MM.1S (cell line): Measurements from ENCODE around the gene ZCCHC7.

Experiments used
- DNase-seq: peaks from one replicate; pipeline ENCODE4 v3.0.0-alpha.2; 2015
- H2AFZ ChIP-seq: fragments of 300-600 bp; sonication (generic); 2 replicates; pipeline ENCODE4 v1.6.0; 2016; ENCODE audit warnings: antibody characterized with exemption, low read length
- H3F3A ChIP-seq: fragments of 300-600 bp; sonication (generic); 2 replicates; pipeline ENCODE4 v1.6.1; 2016; ENCODE audit warnings: mild to moderate bottlenecking, antibody characterized with exemption, low read length, moderate library complexity, mixed read lengths; ENCODE audit not compliant: insufficient read depth
- H3K27ac ChIP-seq: fragments of 300-600 bp; sonication (generic); 2 replicates; pipeline ENCODE4 v1.5.1; 2016; ENCODE audit warnings: mild to moderate bottlenecking, low read length
- H3K27me3 ChIP-seq: fragments of 300-600 bp; sonication (generic); replicated peaks from 2 replicates; pipeline ENCODE4 v1.6.0; 2016; ENCODE audit warnings: low read length; ENCODE audit not compliant: insufficient read depth
- H3K36me3 ChIP-seq: fragments of 300-600 bp; sonication (generic); replicated peaks from 2 replicates; pipeline ENCODE4 v1.6.1; 2016; ENCODE audit warnings: mild to moderate bottlenecking, low read length, mixed read lengths; ENCODE audit not compliant: insufficient read depth
- H3K4me1 ChIP-seq: fragments of 300-600 bp; sonication (generic); 2 replicates; pipeline ENCODE4 v1.6.1; 2016; ENCODE audit warnings: low read length, mixed read lengths
- H3K4me2 ChIP-seq: fragments of 300-600 bp; sonication (generic); 2 replicates; pipeline ENCODE4 v1.6.0; 2016; ENCODE audit warnings: low read depth, low read length
- H3K4me3 ChIP-seq: fragments of 300-600 bp; sonication (generic); 2 replicates; pipeline ENCODE4 v1.5.1; 2016; ENCODE audit warnings: low read length, mixed read lengths
- H3K79me2 ChIP-seq: fragments of 300-600 bp; sonication (generic); 2 replicates; pipeline ENCODE4 v1.6.1; 2016; ENCODE audit warnings: mixed run types, low read length, mixed read lengths
- H3K9ac ChIP-seq: fragments of 300-600 bp; sonication (generic); 2 replicates; pipeline ENCODE4 v1.6.1; 2016; ENCODE audit warnings: low read length, mixed read lengths
- H3K9me2 ChIP-seq: fragments of 300-600 bp; sonication (generic); replicated peaks from 2 replicates; pipeline ENCODE4 v1.6.1; 2016; ENCODE audit warnings: mild to moderate bottlenecking, low read length, mixed read lengths; ENCODE audit not compliant: insufficient read depth
- H3K9me3 ChIP-seq: fragments of 300-600 bp; sonication (generic); replicated peaks from 2 replicates; pipeline ENCODE4 v1.6.1; 2016; ENCODE audit warnings: mild to moderate bottlenecking, low read length, mixed read lengths; ENCODE audit not compliant: insufficient read depth
- H4K20me1 ChIP-seq: fragments of 300-600 bp; sonication (generic); 2 replicates; pipeline ENCODE4 v1.6.1; 2016; ENCODE audit warnings: mild to moderate bottlenecking, low read length, moderate library complexity, mixed read lengths; ENCODE audit not compliant: insufficient read depth
- EZH2 ChIP-seq: fragments of 300-600 bp; sonication (generic); optimal IDR thresholded peaks from 2 replicates; pipeline ENCODE3; 2017; ENCODE audit warnings: low read depth, mild to moderate bottlenecking, antibody characterized with exemption, low read length, mixed read lengths
- EZH2phosphoT487 ChIP-seq: fragments of 300-600 bp; sonication (generic); IDR thresholded peaks from 2 replicates; pipeline ENCODE4 v1.6.1; 2018; ENCODE audit warnings: antibody characterized with exemption, low read length
- TF ChIP-seq, protein P1 (sequence below): fragments of 300-600 bp; sonication (generic); IDR thresholded peaks from 2 replicates; pipeline ENCODE4 v1.5.1; 2016; ENCODE audit warnings: antibody characterized with exemption, low read length, mixed read lengths

Gene ZCCHC7

GRCh38 chr9:37218800-37219425 is 98.5 kb downstream of the ZCCHC7 start:
- DNase-seq = no peak
- H3F3A ChIP-seq = no peaks in the 10 kb centered on the region
- no peak for TF ChIP-seq EZH2
- H3K9me3 ChIP-seq = no peaks in the 10 kb centered on the region
- no peak overlapping the region for H3K9ac ChIP-seq
- H4K20me1 ChIP-seq = no peaks in the 10 kb centered on the region
- H3K9me2 ChIP-seq = no peaks in the 10 kb centered on the region
- no peak overlapping the region for H3K4me2 ChIP-seq
- no peak overlapping the region for H2AFZ ChIP-seq
- no peak overlapping the region for H3K4me3 ChIP-seq
- H3K27me3 ChIP-seq = no peaks in the 10 kb centered on the region
- no peak overlapping the region for H3K27ac ChIP-seq
- no peaks in the 10 kb centered on the region for H3K79me2 ChIP-seq
- no peaks in the 10 kb centered on the region for H3K36me3 ChIP-seq
- no peaks in the 10 kb centered on the region for H3K4me1 ChIP-seq

GRCh38 chr9:37220971-37221370 is 100.6 kb downstream of the ZCCHC7 start:
- no peak overlapping the region for H3K4me2 ChIP-seq

DNA sequence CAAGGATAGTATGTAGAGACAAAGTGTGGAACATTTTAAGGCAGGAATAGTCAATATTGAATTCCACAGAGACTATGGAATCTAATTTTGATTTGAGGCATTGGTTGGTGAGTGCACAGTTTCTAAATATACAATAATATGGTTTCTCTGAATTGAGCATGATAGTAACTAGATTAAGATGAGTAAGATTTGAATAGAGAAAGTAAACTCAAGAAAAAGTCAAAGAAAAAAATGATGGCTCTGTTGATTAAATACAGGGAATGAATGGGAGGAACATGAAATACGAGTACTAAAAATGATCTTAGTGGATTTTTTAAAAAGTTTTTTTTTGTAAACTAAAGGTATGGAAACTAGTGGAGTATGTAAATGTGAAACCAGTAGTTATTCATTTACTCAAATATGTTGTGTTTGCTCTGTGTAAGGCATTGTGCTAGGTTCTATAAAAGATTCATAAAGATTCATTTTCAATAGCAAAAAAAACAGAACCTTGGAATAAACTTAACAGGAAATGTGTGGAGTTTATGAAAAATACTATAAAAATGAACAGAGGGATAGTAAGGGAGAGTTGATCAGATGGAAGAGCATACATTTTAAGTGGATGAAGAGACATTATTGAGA is 101.2 kb downstream of the ZCCHC7 start:
- Histone ChIP-seq H4K20me1 (no peaks in the 10 kb centered on the region), H3K36me3 (no peaks in the 10 kb centered on the region), H3F3A (no peaks in the 10 kb centered on the region), H3K27me3 (no peaks in the 10 kb centered on the region), H3K9me2 (no peaks in the 10 kb centered on the region), H3K9ac (no peak overlapping the region), H3K4me2 (no peak overlapping the region), H3K4me3 (no peak overlapping the region), H3K79me2 (no peaks in the 10 kb centered on the region), H2AFZ (no peak overlapping the region), H3K27ac (no peak overlapping the region), H3K9me3 (no peaks in the 10 kb centered on the region), H3K4me1 (no peaks in the 10 kb centered on the region)
- DNase-seq = no peak
- no peak for TF ChIP-seq EZH2
- TF ChIP-seq, protein P1, sequence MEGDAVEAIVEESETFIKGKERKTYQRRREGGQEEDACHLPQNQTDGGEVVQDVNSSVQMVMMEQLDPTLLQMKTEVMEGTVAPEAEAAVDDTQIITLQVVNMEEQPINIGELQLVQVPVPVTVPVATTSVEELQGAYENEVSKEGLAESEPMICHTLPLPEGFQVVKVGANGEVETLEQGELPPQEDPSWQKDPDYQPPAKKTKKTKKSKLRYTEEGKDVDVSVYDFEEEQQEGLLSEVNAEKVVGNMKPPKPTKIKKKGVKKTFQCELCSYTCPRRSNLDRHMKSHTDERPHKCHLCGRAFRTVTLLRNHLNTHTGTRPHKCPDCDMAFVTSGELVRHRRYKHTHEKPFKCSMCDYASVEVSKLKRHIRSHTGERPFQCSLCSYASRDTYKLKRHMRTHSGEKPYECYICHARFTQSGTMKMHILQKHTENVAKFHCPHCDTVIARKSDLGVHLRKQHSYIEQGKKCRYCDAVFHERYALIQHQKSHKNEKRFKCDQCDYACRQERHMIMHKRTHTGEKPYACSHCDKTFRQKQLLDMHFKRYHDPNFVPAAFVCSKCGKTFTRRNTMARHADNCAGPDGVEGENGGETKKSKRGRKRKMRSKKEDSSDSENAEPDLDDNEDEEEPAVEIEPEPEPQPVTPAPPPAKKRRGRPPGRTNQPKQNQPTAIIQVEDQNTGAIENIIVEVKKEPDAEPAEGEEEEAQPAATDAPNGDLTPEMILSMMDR = no peak
- TF ChIP-seq EZH2phosphoT487 = no peak

More at GRCh38 chr9:37220971-37221370, 100.6 kb downstream of the ZCCHC7 start:
- Histone ChIP-seq H3K9ac (no peak overlapping the region), H3K27me3 (no peaks in the 10 kb centered on the region), H2AFZ (no peak overlapping the region), H3F3A (no peaks in the 10 kb centered on the region), H4K20me1 (no peaks in the 10 kb centered on the region), H3K9me3 (no peaks in the 10 kb centered on the region), H3K9me2 (no peaks in the 10 kb centered on the region), H3K4me1 (no peaks in the 10 kb centered on the region), H3K79me2 (no peaks in the 10 kb centered on the region), H3K27ac (no peak overlapping the region), H3K4me3 (no peak overlapping the region), H3K36me3 (no peaks in the 10 kb centered on the region)
- no peak for TF ChIP-seq EZH2phosphoT487
- no peak for TF ChIP-seq EZH2
- TF ChIP-seq, protein P1 = no peak
- no peak for DNase-seq

DNA sequence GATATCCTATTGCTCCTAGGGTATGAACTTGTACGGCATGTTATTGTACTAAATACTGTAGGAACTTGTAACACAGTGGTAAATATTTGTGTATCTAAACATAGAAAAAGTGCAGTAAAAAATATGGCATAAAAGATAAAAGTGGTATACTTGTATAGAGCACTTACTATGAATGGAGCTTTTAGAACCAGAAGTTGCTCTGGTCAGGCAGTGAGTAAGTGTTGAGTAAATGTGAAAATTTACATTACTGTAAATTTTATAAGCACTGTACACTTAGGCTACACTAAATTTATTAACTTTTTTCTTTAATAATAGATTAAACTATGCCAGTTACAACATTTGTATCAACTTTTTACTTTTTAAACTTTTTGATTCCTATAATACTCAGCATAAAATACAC is 109.1 kb downstream of the ZCCHC7 start:
- H2AFZ ChIP-seq = no peak overlapping the region
- DNase-seq = no peak
- no peak overlapping the region for H3K4me3 ChIP-seq
- no peak overlapping the region for H3K4me2 ChIP-seq
- no peak overlapping the region for H3K27ac ChIP-seq
- no peaks in the 10 kb centered on the region for H3K36me3 ChIP-seq
- TF ChIP-seq EZH2 = no peak
- TF ChIP-seq, protein P1 = no peak
- no peak for TF ChIP-seq EZH2phosphoT487
- H3K9me2 ChIP-seq = no peaks in the 10 kb centered on the region
- no peaks in the 10 kb centered on the region for H3K27me3 ChIP-seq
- no peaks in the 10 kb centered on the region for H4K20me1 ChIP-seq
- H3K9ac ChIP-seq = no peak overlapping the region
- no peaks in the 10 kb centered on the region for H3K4me1 ChIP-seq
- H3F3A ChIP-seq = no peaks in the 10 kb centered on the region
- H3K9me3 ChIP-seq = no peaks in the 10 kb centered on the region
- 0 out of 2 replicates have a peak, but pooled peaks cover 3% of the 10 kb centered on the region for H3K79me2 ChIP-seq
